Nephron (organoid): ENCODE data around the gene EPN2.

Experiments
- H3K27ac Mint-ChIP-seq, 3 experiments: 2 replicates each; pipeline ENCODE4 v1.8.0; 2020; ENCODE audit warnings: mixed read lengths in 3 of 3, mild to moderate bottlenecking in 2 of 3, moderate library complexity in 1 of 3
- H3K27me3 Mint-ChIP-seq: 2 replicates; pipeline ENCODE4 v1.8.0; 2021; ENCODE audit warnings: low read depth, mild to moderate bottlenecking, moderate library complexity, mixed read lengths
- H3K36me3 Mint-ChIP-seq: 2 replicates; pipeline ENCODE4 v1.8.0; 2020; ENCODE audit warnings: low read depth, mixed read lengths
- H3K4me1 Mint-ChIP-seq: 2 replicates; pipeline ENCODE4 v1.8.0; 2020; ENCODE audit warnings: mixed read lengths
- H3K4me3 Mint-ChIP-seq, 3 experiments: 2 replicates each; pipeline ENCODE4 v1.8.0; 2020; ENCODE audit warnings: mild to moderate bottlenecking in 3 of 3, mixed read lengths in 3 of 3, moderate library complexity in 2 of 3
- H3K9me3 Mint-ChIP-seq: 2 replicates; pipeline ENCODE4 v1.8.0; 2020; ENCODE audit warnings: mixed read lengths
- CTCF ChIP-seq, 3 experiments: fragments of 200-600 bp; sonication (generic); IDR thresholded peaks; one replicate each; pipeline ENCODE4 v1.5.0; 2021; ENCODE audit warnings: antibody characterized with exemption in 3 of 3; ENCODE audit not compliant: unreplicated experiment in 3 of 3

Gene EPN2

GRCh38 chr17:19380481-19381301 is 143.5 kb downstream of the EPN2 start:
- no peak for TF ChIP-seq CTCF (IDR thresholded peaks at IDR 0.05; ENCODE audit: unreplicated experiment in 3 of 3)
- Mint-ChIP-seq H3K4me1 (peaks cover 58% of the 10 kb centered on the region), H3K27ac (peak overlapping the region in 1 of 3 experiments; percentile 48), H3K9me3 (no peaks in the 10 kb centered on the region), H3K27me3 (no peaks in the 10 kb centered on the region), H3K4me3 (peak overlapping the region; percentile 75 to 92 (median 90)), H3K36me3 (peaks cover 50% of the 10 kb centered on the region)

- Mint-ChIP-seq H3K4me3 (peak overlapping the region in 2 of 3 experiments; percentile 66 to 92), H3K27me3 (no peaks in the 10 kb centered on the region), H3K36me3 (peaks cover 50% of the 10 kb centered on the region), H3K4me1 (peaks cover 56% of the 10 kb centered on the region), H3K27ac (peak overlapping the region in 1 of 3 experiments; percentile 48), H3K9me3 (no peaks in the 10 kb centered on the region)
- TF ChIP-seq CTCF (IDR thresholded peaks at IDR 0.05; ENCODE audit: unreplicated experiment in 3 of 3) = no peak
These were observed 144.2 kb downstream of the EPN2 start for GRCh38 chr17:19381361-19381740.

- H3K9me3 Mint-ChIP-seq = no peaks in the 10 kb centered on the region
- H3K27me3 Mint-ChIP-seq = no peaks in the 10 kb centered on the region
- TF ChIP-seq CTCF (IDR thresholded peaks at IDR 0.05; ENCODE audit: unreplicated experiment in 3 of 3) = no peak
These were observed 144.7 kb downstream of the EPN2 start for GRCh38 chr17:19381741-19382444.

GRCh38 chr17:19382531-19383444 is 145.6 kb downstream of the EPN2 start:
- H3K4me3 Mint-ChIP-seq = peak overlapping the region; percentile 17 to 73 (median 60)

More at GRCh38 chr17:19381741-19382444, 144.7 kb downstream of the EPN2 start:
- H3K4me3 Mint-ChIP-seq = peak overlapping the region; percentile 17 to 73 (median 60)
- peaks cover 50% of the 10 kb centered on the region for H3K36me3 Mint-ChIP-seq
- peak overlapping the region in 2 of 3 experiments; percentile 47 to 68 for H3K27ac Mint-ChIP-seq
- peaks cover 56% of the 10 kb centered on the region for H3K4me1 Mint-ChIP-seq

More at GRCh38 chr17:19382531-19383444, 145.6 kb downstream of the EPN2 start:
- Mint-ChIP-seq H3K36me3 (peaks cover 50% of the 10 kb centered on the region), H3K27ac (peak overlapping the region in 2 of 3 experiments; percentile 47 to 68), H3K4me1 (peaks cover 59% of the 10 kb centered on the region), H3K27me3 (no peaks in the 10 kb centered on the region), H3K9me3 (no peaks in the 10 kb centered on the region)
- no peak for TF ChIP-seq CTCF (IDR thresholded peaks at IDR 0.05; ENCODE audit: unreplicated experiment in 3 of 3)
